Smooth muscle cell (in vitro differentiated cells): ENCODE data around the gene RHOD. TPM values are rescaled to one million over a fixed set of nuclear protein-coding genes. Genes with fewer than 3 reads are reported as not detected.
A peak's percentile ranks its signal among the peaks of the same experiment; 100 is the strongest.

Experiments
- DNase-seq: peaks from one replicate; lab custom pipeline; 2025; ENCODE audit not compliant: unreplicated experiment; lab: John Stamatoyannopoulos, UW
- H2AFZ ChIP-seq: fragments of 200-600 bp; sonication (generic); 2 replicates; pipeline ENCODE4 v1.6.0; 2016; ENCODE audit warnings: antibody characterized with exemption, low read depth, mild to moderate bottlenecking
- H3F3A ChIP-seq: fragments of 200-600 bp; sonication (generic); 2 replicates; pipeline ENCODE4 v1.6.0; 2017; ENCODE audit warnings: antibody characterized with exemption, low read depth
- H3K27ac ChIP-seq: fragments of 200-600 bp; sonication (generic); 2 replicates; pipeline ENCODE4 v1.5.1; 2016; ENCODE audit warnings: low read depth, mild to moderate bottlenecking
- H3K27me3 ChIP-seq: fragments of 200-600 bp; sonication (generic); 2 replicates; pipeline ENCODE4 v1.6.1; 2016; ENCODE audit warnings: low read depth, mild to moderate bottlenecking
- H3K36me3 ChIP-seq: fragments of 200-600 bp; sonication (generic); 2 replicates; pipeline ENCODE4 v1.5.1; 2016; ENCODE audit warnings: low read depth
- H3K4me1 ChIP-seq: fragments of 200-600 bp; sonication (generic); 2 replicates; pipeline ENCODE4 v1.5.1; 2016; ENCODE audit warnings: low read depth
- H3K4me2 ChIP-seq: fragments of 200-600 bp; sonication (generic); 2 replicates; pipeline ENCODE4 v1.6.0; 2016; ENCODE audit warnings: mild to moderate bottlenecking
- H3K4me3 ChIP-seq: fragments of 200-600 bp; sonication (generic); 2 replicates; pipeline ENCODE4 v1.5.1; 2016; ENCODE audit warnings: mild to moderate bottlenecking
- H3K79me2 ChIP-seq: fragments of 200-600 bp; sonication (generic); 2 replicates; pipeline ENCODE4 v1.6.0; 2016; ENCODE audit warnings: low read depth, mild to moderate bottlenecking
- H3K9ac ChIP-seq: fragments of 200-600 bp; sonication (generic); 2 replicates; pipeline ENCODE4 v1.6.0; 2016; ENCODE audit warnings: low read depth
- H3K9me3 ChIP-seq: fragments of 200-600 bp; sonication (generic); replicated peaks from 2 replicates; pipeline ENCODE4 v1.5.1; 2016; ENCODE audit warnings: low read depth
- H4K20me1 ChIP-seq: fragments of 200-600 bp; sonication (generic); 2 replicates; pipeline ENCODE4 v1.6.0; 2016; ENCODE audit warnings: low read depth
- WGBS: methylation state at CpG from one replicate; pipeline ENCODE4 v1.1.7; 2016; ENCODE audit warnings: low lambda C conversion rate; 5-methylcytosine and 5-hydroxymethylcytosine counted together
- polyA plus RNA-seq: library from polyadenylated mRNA; unstranded; fragments of >200 nt; fragmentation: Nextera tagmentation; extraction: Ambion mirVana; gene quantifications from 2 replicates; pipeline ENCODE4 v1.2.1, GENCODE V29; 2016
- total RNA-seq: library from RNA; depleted of rRNA; stranded (reverse); fragments of >200 nt; gene quantifications from 2 replicates; pipeline ENCODE4 v1.2.3, GENCODE V29; 2014
- TF ChIP-seq, protein P1 (sequence below): fragments of 200-600 bp; sonication (generic); IDR thresholded peaks from 2 replicates; pipeline ENCODE4 v1.5.1; 2017; ENCODE audit warnings: borderline replicate concordance, mild to moderate bottlenecking, antibody characterized with exemption; ENCODE audit not compliant: insufficient read depth, poor library complexity, severe bottlenecking

RHOD gene
- total and polyA plus RNA-seq, 2 experiments from 2014 or later, result 28.4 to 38.9 TPM

DNA sequence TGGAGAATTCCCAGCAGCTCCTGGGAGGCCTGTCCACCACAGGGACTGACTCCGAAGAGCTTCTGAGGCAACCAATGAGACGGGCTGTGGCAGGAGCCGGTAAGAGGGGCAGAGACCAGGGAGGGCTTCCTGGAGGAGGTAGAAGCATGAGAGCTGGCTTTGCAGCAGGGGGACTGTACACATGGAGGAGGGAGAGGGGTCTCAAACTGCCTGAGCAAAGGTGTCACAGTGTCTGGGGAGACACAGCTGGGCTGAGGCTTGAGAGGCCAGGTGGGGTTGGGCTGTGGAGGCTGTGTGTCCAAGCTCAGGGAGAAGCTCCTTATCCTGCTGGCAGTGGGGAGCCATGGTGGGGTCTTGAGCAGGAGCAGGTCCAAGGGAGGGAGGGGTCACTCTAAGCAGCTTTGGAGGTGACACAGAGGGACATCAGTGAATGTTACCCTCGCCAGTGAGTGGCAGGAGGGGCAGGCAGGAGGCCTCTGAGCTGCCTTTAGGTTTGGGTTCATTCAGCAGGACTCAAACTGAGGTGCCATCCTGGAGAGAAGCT lies 4.6 kb upstream of the RHOD start:
- no peak overlapping the region for H3K9ac ChIP-seq
- 97% methylated on average over 4 of the region's 4 CpGs for WGBS

DNA sequence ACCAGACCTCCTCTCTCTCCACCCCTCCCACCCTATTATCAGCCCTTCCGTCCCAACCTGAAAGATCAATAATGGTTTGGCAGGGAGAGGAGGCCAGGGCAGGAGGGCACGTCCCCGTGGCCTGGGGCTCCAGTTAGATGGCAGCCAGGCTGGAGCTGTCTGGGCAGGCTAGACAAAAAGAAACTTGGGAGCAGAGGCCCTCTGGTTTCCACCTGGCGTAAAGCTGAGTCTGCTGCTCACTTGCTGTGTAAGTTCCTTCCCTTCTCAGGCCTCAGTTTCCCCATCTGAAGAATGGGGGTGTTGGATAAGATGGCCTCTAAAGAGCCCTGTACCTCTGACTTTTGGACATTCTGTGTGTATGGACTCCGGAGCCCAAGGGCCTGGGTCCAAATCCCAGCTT lies 3.8 kb upstream of the RHOD start:
- H3F3A ChIP-seq, result peaks cover 14% of the 10 kb centered on the region
- no peak overlapping the region for H2AFZ ChIP-seq
- peaks cover 18% of the 10 kb centered on the region for H3K4me1 ChIP-seq
- no peak for DNase-seq
- no peaks in the 10 kb centered on the region for H3K27me3 ChIP-seq
- TF ChIP-seq, protein P1, sequence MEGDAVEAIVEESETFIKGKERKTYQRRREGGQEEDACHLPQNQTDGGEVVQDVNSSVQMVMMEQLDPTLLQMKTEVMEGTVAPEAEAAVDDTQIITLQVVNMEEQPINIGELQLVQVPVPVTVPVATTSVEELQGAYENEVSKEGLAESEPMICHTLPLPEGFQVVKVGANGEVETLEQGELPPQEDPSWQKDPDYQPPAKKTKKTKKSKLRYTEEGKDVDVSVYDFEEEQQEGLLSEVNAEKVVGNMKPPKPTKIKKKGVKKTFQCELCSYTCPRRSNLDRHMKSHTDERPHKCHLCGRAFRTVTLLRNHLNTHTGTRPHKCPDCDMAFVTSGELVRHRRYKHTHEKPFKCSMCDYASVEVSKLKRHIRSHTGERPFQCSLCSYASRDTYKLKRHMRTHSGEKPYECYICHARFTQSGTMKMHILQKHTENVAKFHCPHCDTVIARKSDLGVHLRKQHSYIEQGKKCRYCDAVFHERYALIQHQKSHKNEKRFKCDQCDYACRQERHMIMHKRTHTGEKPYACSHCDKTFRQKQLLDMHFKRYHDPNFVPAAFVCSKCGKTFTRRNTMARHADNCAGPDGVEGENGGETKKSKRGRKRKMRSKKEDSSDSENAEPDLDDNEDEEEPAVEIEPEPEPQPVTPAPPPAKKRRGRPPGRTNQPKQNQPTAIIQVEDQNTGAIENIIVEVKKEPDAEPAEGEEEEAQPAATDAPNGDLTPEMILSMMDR, result no peak
- 97% methylated on average over 5 of the region's 5 CpGs for WGBS
- H3K79me2 ChIP-seq, result no peaks in the 10 kb centered on the region
- H4K20me1 ChIP-seq, result no peaks in the 10 kb centered on the region
- no peaks in the 10 kb centered on the region for H3K9me3 ChIP-seq
- no peak overlapping the region for H3K4me2 ChIP-seq
- no peak overlapping the region for H3K9ac ChIP-seq
- H3K4me3 ChIP-seq, result no peak overlapping the region
- H3K36me3 ChIP-seq, result no peaks in the 10 kb centered on the region
- H3K27ac ChIP-seq, result no peak overlapping the region

More for the DNA sequence above, 4.6 kb upstream of the RHOD start:
- H3K4me2 ChIP-seq, result no peak overlapping the region
- H4K20me1 ChIP-seq, result no peaks in the 10 kb centered on the region
- no peaks in the 10 kb centered on the region for H3K36me3 ChIP-seq
- H3K4me3 ChIP-seq, result no peak overlapping the region
- peaks cover 14% of the 10 kb centered on the region for H3F3A ChIP-seq
- no peak overlapping the region for H3K27ac ChIP-seq
- no peak for DNase-seq
- peaks cover 18% of the 10 kb centered on the region for H3K4me1 ChIP-seq
- no peaks in the 10 kb centered on the region for H3K27me3 ChIP-seq
- H3K79me2 ChIP-seq, result no peaks in the 10 kb centered on the region
- H3K9me3 ChIP-seq, result no peaks in the 10 kb centered on the region
- TF ChIP-seq, protein P1, result no peak
- H2AFZ ChIP-seq, result no peak overlapping the region

DNA sequence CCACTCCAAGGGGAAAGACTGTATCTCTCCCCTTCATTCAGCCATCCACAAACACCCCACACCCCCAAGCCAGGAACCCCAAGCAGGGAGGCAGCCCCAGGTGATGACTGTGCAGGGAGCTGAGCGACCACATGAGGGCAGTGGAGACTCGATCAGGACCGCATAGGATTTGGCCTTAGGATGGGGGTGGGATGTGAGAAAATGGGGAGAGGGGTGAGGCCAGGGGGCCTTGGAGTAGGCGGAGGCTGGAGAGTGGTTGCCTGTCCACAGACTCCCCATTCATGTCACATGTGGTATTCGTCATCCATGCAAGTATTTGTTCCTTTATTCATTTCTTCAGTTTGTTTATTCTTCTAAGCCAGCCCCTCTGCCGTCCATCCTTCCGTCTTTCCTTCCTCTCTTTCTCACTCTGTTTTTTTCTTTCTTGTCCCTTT lies 2.7 kb upstream of the RHOD start:
- H3K9ac ChIP-seq, result peak overlapping the region; percentile 97
- no peaks in the 10 kb centered on the region for H3K36me3 ChIP-seq
- H2AFZ ChIP-seq, result peak overlapping the region; percentile 26

More for the DNA sequence above, 2.7 kb upstream of the RHOD start:
- Histone ChIP-seq H3K27me3 (no peaks in the 10 kb centered on the region), H4K20me1 (no peaks in the 10 kb centered on the region), H3K27ac (peak overlapping the region; percentile 100), H3F3A (peaks cover 14% of the 10 kb centered on the region), H3K4me3 (no peak overlapping the region), H3K4me2 (peak overlapping the region; percentile 82), H3K79me2 (no peaks in the 10 kb centered on the region), H3K9me3 (no peaks in the 10 kb centered on the region), H3K4me1 (peaks cover 18% of the 10 kb centered on the region)
- DNase-seq, result no peak
- TF ChIP-seq, protein P1, result peak; percentile 71
- 16% methylated on average over 7 of the region's 7 CpGs for WGBS
